Keratinocyte (primary cell): Measurements from ENCODE around the gene FARP1.

ENCODE experiments used
- EZH2 ChIP-seq: IDR thresholded peaks from one replicate; pipeline ENCODE4 v1.6.1; 2012; ENCODE audit warnings: inconsistent platforms, mild to moderate bottlenecking, low read length, moderate library complexity
- TF ChIP-seq, protein P1 (sequence below), 3 experiments: IDR thresholded peaks in 1 of 3; conservative IDR thresholded peaks in 1 of 3; optimal IDR thresholded peaks in 1 of 3; 2 replicates in 2 of 3; 3 replicates in 1 of 3; pipeline versions ENCODE3 to v1.5.1; 2011; ENCODE audit warnings: low read length in 3 of 3, mild to moderate bottlenecking in 3 of 3, moderate library complexity in 2 of 3, control low read depth in 1 of 3, inconsistent platforms in 1 of 3; ENCODE audit not compliant: insufficient read depth in 2 of 3; ENCODE audit errors: extremely low read depth in 1 of 3

DNA sequence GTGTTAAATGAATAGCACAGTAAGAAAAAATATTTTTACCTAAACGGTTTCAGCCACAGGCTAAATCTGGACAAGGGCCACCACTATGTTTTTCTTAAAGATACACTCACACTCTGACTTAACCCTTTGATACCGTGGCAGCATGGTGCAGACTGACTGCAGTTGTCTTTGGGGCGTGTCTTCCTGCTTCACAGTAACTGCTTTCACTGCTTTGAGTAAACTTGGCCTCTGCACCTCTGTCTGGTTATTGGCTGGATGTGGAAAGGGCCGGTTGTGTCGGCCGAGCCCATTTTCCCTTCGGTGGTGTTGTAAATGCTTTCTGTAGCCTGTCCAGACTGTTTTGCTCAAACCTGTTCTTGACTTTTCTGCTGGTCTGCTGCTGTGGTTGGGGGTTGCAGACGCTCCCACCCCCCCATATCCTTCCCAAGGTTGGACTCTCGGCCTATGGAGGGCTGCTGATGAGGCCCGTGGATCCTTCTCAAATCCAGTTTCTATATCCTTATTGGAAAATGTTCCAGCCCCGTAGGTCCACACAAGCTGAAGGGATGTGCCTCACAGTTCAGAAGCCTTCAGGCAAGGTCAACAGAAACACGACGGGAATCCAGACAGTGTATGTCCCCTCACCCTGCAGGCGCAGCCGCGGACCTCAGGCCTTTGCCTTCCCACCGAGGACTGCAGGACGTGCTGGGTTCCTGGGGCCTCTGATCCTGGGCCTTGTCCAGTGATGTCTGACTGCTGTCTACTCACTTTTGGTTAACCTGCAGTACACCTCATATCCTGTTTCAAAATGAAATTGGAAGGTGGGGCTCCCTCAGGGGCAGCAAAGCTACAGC lies 124.4 kb downstream of the FARP1 start:
- TF ChIP-seq, protein P1, sequence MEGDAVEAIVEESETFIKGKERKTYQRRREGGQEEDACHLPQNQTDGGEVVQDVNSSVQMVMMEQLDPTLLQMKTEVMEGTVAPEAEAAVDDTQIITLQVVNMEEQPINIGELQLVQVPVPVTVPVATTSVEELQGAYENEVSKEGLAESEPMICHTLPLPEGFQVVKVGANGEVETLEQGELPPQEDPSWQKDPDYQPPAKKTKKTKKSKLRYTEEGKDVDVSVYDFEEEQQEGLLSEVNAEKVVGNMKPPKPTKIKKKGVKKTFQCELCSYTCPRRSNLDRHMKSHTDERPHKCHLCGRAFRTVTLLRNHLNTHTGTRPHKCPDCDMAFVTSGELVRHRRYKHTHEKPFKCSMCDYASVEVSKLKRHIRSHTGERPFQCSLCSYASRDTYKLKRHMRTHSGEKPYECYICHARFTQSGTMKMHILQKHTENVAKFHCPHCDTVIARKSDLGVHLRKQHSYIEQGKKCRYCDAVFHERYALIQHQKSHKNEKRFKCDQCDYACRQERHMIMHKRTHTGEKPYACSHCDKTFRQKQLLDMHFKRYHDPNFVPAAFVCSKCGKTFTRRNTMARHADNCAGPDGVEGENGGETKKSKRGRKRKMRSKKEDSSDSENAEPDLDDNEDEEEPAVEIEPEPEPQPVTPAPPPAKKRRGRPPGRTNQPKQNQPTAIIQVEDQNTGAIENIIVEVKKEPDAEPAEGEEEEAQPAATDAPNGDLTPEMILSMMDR (optimal IDR thresholded peaks at IDR 0.05 in 1 of 3, IDR thresholded peaks at IDR 0.05 in 1 of 3, conservative IDR thresholded peaks at IDR 0.05 in 1 of 3; ENCODE audit: extremely low read depth in 1 of 3, insufficient read depth in 2 of 3, low read length in 3 of 3): no peak
- TF ChIP-seq EZH2: no peak
